ENCODE results near the gene OBSL1.

Gene OBSL1

GRCh38 chr2:219530048-219530963 lies 41.0 kb downstream of the OBSL1 start:
- DNase-seq, result peak; percentile 66

GRCh38 chr2:219527472-219527871 lies 43.9 kb downstream of the OBSL1 start:
- DNase-seq, result no peak

GRCh38 chr2:219527076-219527394 lies 44.3 kb downstream of the OBSL1 start:
- DNase-seq, result peak; percentile 27

GRCh38 chr2:219526320-219527075 lies 44.8 kb downstream of the OBSL1 start:
- no peak for DNase-seq

- DNase-seq, result no peak
These were observed 45.7 kb downstream of the OBSL1 start for GRCh38 chr2:219525533-219526232.

GRCh38 chr2:219524817-219525216 lies 46.5 kb downstream of the OBSL1 start:
- no peak for DNase-seq

GRCh38 chr2:219523031-219523671 lies 48.2 kb downstream of the OBSL1 start:
- DNase-seq, result no peak

GRCh38 chr2:219522111-219523030 lies 49.0 kb downstream of the OBSL1 start:
- no peak for DNase-seq

GRCh38 chr2:219521066-219521880 lies 50.1 kb downstream of the OBSL1 start:
- no peak for DNase-seq

GRCh38 chr2:219520079-219520478 lies 51.3 kb downstream of the OBSL1 start:
- no peak for DNase-seq

GRCh38 chr2:219519526-219519916 lies 51.8 kb downstream of the OBSL1 start:
- DNase-seq, result no peak

- DNase-seq, result no peak
These were observed 53.2 kb downstream of the OBSL1 start for GRCh38 chr2:219517954-219518778.

- DNase-seq, result no peak
These were observed 54.5 kb downstream of the OBSL1 start for GRCh38 chr2:219516888-219517287.

GRCh38 chr2:219515874-219516629 lies 55.3 kb downstream of the OBSL1 start:
- no peak for DNase-seq

- no peak for DNase-seq
These were observed 56.5 kb downstream of the OBSL1 start for GRCh38 chr2:219514836-219515235.

- DNase-seq, result peak; percentile 7
These were observed 57.1 kb downstream of the OBSL1 start, which contains the start of gene ASIC4 for GRCh38 chr2:219514196-219514761. TSS of gene ASIC4 (plus strand) at chr2:219514482. CDS start at chr2:219514725, 243 bp downstream.

- DNase-seq, result peak; percentile 8
These were observed 57.6 kb downstream of the OBSL1 start for GRCh38 chr2:219513787-219514186.

- no peak for DNase-seq
These were observed 58.7 kb downstream of the OBSL1 start for GRCh38 chr2:219512524-219513216.

Measured in DMS79 treated with DMSO at 0.1 percent for 48 hours (cell line).